ENCODE data around the gene B3GAT2.

Gene B3GAT2

DNA sequence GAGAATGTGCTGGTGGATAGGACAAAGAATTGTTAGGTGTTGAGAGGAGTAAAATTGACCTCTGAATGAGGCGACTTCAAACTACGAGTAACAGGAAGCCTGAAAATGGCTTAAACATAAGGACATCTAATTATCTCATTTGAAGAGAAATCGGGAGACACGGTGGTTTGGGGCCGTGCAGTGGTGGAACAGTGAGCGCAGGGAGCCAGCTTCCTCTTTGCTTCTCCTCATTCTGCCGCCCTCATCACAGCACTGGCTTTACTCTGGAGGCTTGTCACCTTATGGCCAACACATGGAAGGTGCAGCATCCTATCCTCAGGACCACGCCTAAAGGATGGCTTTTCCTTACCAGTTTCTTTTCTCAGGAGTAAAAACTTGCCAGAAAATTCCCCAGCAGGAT is 114.3 kb downstream of the B3GAT2 start:
- H3K4me3 Mint-ChIP-seq, result no peak overlapping the region
- H3K9me3 Mint-ChIP-seq, result no peaks in the 10 kb centered on the region
- no peaks in the 10 kb centered on the region for H3K27me3 Mint-ChIP-seq (ENCODE audit: low read depth)
- H3K27ac Mint-ChIP-seq, result no peak overlapping the region
- H3K4me1 Mint-ChIP-seq (ENCODE audit: low read depth), result peaks cover 2% of the 10 kb centered on the region
- peaks cover 7% of the 10 kb centered on the region for H3K36me3 Mint-ChIP-seq (ENCODE audit: low read depth)

DNA sequence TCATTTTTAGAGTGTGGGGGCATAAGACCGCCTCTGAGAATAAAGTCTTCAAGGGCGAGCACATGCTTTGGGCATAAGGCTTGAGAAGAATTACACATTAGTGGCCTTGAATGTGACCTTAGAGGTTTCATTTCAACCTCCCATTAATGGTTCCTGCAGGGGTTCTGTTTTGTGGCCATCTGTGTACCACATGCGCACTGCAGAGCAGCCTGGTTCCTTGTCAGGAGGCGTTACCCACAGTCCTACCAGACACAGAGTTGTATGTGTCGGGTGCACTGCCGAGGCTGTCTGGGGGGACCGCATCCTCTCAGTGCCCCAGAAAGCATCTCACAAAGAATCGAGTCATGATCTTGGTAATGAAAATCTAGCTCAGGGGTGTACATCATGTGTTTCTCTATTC is 115.7 kb downstream of the B3GAT2 start:
- H3K4me1 Mint-ChIP-seq (ENCODE audit: low read depth), result peaks cover 2% of the 10 kb centered on the region
- H3K27ac Mint-ChIP-seq, result no peak overlapping the region
- H3K9me3 Mint-ChIP-seq, result no peaks in the 10 kb centered on the region
- H3K27me3 Mint-ChIP-seq (ENCODE audit: low read depth), result no peaks in the 10 kb centered on the region
- peaks cover 6% of the 10 kb centered on the region for H3K36me3 Mint-ChIP-seq (ENCODE audit: low read depth)
- H3K4me3 Mint-ChIP-seq, result no peak overlapping the region

DNA sequence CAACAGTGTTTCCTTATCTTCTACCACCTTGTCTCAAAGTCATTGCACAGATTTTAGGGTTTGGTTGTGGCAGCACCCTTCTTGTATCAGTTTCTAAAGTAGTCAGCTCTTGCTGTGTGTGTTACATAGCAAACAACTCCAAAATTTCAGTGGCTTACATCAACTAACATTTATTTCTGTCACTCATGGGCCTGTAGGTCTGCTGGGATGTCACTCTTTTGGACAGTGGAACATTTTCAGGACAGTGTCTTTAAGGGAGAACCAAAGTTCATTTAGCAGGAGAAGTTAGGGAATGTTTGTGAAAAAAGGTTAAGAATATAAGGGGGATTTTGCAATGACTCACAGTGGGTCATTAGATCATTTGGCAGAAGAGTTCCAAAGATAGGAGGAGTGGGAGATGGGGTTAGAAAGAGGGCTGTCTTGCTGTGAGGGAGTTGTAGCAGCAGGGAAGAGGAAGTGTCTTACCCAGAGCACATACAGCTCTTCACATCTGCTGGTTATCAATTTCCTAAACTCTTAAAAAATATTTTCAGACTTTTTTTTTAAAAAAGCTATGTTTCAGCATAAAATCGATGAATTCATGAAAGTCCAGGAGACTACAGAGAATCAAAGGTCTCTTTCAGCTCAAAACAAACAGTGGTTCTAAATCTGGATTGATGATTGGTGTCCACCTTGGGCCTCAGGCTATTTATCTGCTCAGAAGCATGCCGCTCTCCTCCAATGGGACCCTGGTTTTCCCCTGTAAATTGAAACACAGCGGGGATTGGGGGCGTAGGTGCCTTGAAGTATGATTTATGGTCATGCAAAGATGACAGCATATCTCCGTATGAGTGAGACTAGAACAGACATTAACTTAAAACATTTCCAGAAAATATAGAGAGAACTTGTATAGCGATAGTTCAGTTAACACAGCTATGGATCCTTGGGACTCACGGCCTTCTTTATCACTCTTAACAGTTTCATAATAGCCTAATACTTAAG is 117.3 kb downstream of the B3GAT2 start:
- peaks cover 2% of the 10 kb centered on the region for H3K4me1 Mint-ChIP-seq (ENCODE audit: low read depth)
- H3K27me3 Mint-ChIP-seq (ENCODE audit: low read depth), result no peaks in the 10 kb centered on the region
- H3K27ac Mint-ChIP-seq, result no peak overlapping the region
- no peaks in the 10 kb centered on the region for H3K9me3 Mint-ChIP-seq
- no peak overlapping the region for H3K4me3 Mint-ChIP-seq
- H3K36me3 Mint-ChIP-seq (ENCODE audit: low read depth), result peaks cover 6% of the 10 kb centered on the region

GRCh38 chr6:70838907-70839285 is 118.0 kb downstream of the B3GAT2 start:
- no peaks in the 10 kb centered on the region for H3K9me3 Mint-ChIP-seq
- H3K27ac Mint-ChIP-seq, result no peak overlapping the region
- H3K4me1 Mint-ChIP-seq (ENCODE audit: low read depth), result peaks cover 2% of the 10 kb centered on the region
- no peak overlapping the region for H3K4me3 Mint-ChIP-seq
- peaks cover 6% of the 10 kb centered on the region for H3K36me3 Mint-ChIP-seq (ENCODE audit: low read depth)
- H3K27me3 Mint-ChIP-seq (ENCODE audit: low read depth), result no peaks in the 10 kb centered on the region

GRCh38 chr6:70834520-70834919 is 122.3 kb downstream of the B3GAT2 start:
- H3K4me3 Mint-ChIP-seq, result no peak overlapping the region
- peaks cover 7% of the 10 kb centered on the region for H3K9me3 Mint-ChIP-seq
- no peaks in the 10 kb centered on the region for H3K27me3 Mint-ChIP-seq (ENCODE audit: low read depth)
- H3K4me1 Mint-ChIP-seq (ENCODE audit: low read depth), result peaks cover 4% of the 10 kb centered on the region
- no peak overlapping the region for H3K27ac Mint-ChIP-seq
- H3K36me3 Mint-ChIP-seq (ENCODE audit: low read depth), result peaks cover 13% of the 10 kb centered on the region

GRCh38 chr6:70831427-70831826 is 125.4 kb downstream of the B3GAT2 start:
- Mint-ChIP-seq H3K36me3 (ENCODE audit: low read depth) (peaks cover 11% of the 10 kb centered on the region), H3K4me1 (ENCODE audit: low read depth) (peaks cover 2% of the 10 kb centered on the region), H3K27me3 (ENCODE audit: low read depth) (no peaks in the 10 kb centered on the region), H3K27ac (no peak overlapping the region), H3K9me3 (peaks cover 7% of the 10 kb centered on the region), H3K4me3 (no peak overlapping the region)

DNA sequence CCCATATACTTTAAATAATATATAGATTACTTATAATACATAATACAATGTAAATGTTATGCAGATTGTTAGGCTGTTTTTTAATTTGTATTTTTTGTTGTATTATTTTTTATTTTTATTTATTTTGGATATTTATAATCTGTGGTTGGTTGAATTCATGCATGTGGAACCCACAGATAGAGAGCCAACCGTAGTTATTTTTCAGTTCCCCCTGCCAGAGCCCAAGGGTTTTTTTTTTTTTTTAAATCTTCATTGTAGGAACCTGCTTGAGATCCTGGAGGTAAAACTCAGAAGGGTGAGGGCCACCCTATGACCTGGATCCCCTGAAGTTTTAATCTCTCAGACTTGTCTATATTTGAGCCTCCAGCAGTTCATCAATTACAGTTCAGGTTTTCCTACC is 133.2 kb downstream of the B3GAT2 start:
- Mint-ChIP-seq H3K4me3 (no peak overlapping the region), H3K36me3 (ENCODE audit: low read depth) (peaks cover 6% of the 10 kb centered on the region), H3K4me1 (ENCODE audit: low read depth) (no peaks in the 10 kb centered on the region), H3K9me3 (peaks cover 9% of the 10 kb centered on the region), H3K27me3 (ENCODE audit: low read depth) (no peaks in the 10 kb centered on the region), H3K27ac (no peak overlapping the region)

GRCh38 chr6:70821751-70822150 is 135.1 kb downstream of the B3GAT2 start:
- no peaks in the 10 kb centered on the region for H3K4me1 Mint-ChIP-seq (ENCODE audit: low read depth)
- H3K36me3 Mint-ChIP-seq (ENCODE audit: low read depth), result peaks cover 6% of the 10 kb centered on the region
- H3K27ac Mint-ChIP-seq, result no peak overlapping the region

GRCh38 chr6:70820778-70821177 is 136.1 kb downstream of the B3GAT2 start:
- Mint-ChIP-seq H3K9me3 (peaks cover 9% of the 10 kb centered on the region), H3K4me3 (no peak overlapping the region), H3K27ac (no peak overlapping the region), H3K4me1 (ENCODE audit: low read depth) (no peaks in the 10 kb centered on the region), H3K36me3 (ENCODE audit: low read depth) (peaks cover 6% of the 10 kb centered on the region), H3K27me3 (ENCODE audit: low read depth) (no peaks in the 10 kb centered on the region)

More at GRCh38 chr6:70821751-70822150, 135.1 kb downstream of the B3GAT2 start:
- H3K4me3 Mint-ChIP-seq, result no peak overlapping the region
- H3K27me3 Mint-ChIP-seq (ENCODE audit: low read depth), result no peaks in the 10 kb centered on the region
- H3K9me3 Mint-ChIP-seq, result peaks cover 9% of the 10 kb centered on the region

- Mint-ChIP-seq H3K27ac (no peak overlapping the region), H3K36me3 (ENCODE audit: low read depth) (peaks cover 6% of the 10 kb centered on the region)
Observed at GRCh38 chr6:70819646-70820045, 137.2 kb downstream of the B3GAT2 start.

DNA sequence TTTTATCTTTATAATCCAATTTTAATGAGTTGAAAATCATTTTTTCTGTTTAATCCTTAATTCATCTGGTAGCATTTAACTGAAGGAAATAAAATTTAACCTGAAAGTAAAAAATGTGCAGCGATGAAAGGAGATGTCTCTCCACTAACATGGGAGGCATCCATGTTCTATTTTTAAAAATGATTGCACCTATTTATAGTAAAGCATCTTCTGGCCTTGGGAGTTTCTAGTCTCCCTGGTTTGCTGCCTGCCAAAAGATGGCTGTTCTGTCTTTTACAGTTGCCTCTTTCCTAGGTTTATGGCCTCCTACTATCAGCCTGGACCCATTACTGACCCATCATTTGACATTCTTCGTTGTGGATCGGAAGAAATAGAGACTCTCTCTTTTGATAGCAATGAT is 143.0 kb downstream of the B3GAT2 start:
- H3K4me1 Mint-ChIP-seq (ENCODE audit: low read depth), result no peaks in the 10 kb centered on the region
- no peak overlapping the region for H3K27ac Mint-ChIP-seq
- no peaks in the 10 kb centered on the region for H3K9me3 Mint-ChIP-seq
- no peaks in the 10 kb centered on the region for H3K36me3 Mint-ChIP-seq (ENCODE audit: low read depth)
- H3K4me3 Mint-ChIP-seq, result no peak overlapping the region
- H3K27me3 Mint-ChIP-seq (ENCODE audit: low read depth), result no peaks in the 10 kb centered on the region

More at GRCh38 chr6:70819646-70820045, 137.2 kb downstream of the B3GAT2 start:
- H3K4me1 Mint-ChIP-seq (ENCODE audit: low read depth), result no peaks in the 10 kb centered on the region
- no peak overlapping the region for H3K4me3 Mint-ChIP-seq
- no peaks in the 10 kb centered on the region for H3K27me3 Mint-ChIP-seq (ENCODE audit: low read depth)
- peaks cover 9% of the 10 kb centered on the region for H3K9me3 Mint-ChIP-seq

GRCh38 chr6:70811788-70812187 is 145.1 kb downstream of the B3GAT2 start:
- Mint-ChIP-seq H3K9me3 (no peaks in the 10 kb centered on the region), H3K4me1 (ENCODE audit: low read depth) (no peaks in the 10 kb centered on the region), H3K27me3 (ENCODE audit: low read depth) (no peaks in the 10 kb centered on the region), H3K4me3 (no peak overlapping the region), H3K27ac (no peak overlapping the region), H3K36me3 (ENCODE audit: low read depth) (no peaks in the 10 kb centered on the region)
